Measurements from ENCODE around the gene KDM2A.
A peak's percentile ranks its signal among the peaks of the same experiment; 100 is the strongest.

The KDM2A gene

GRCh38 chr11:67118801-67119584 lies at the start of gene KDM2A:
TSS of gene KDM2A (plus strand) at chr11:67119263. CDS start at chr11:67121317, 2,054 bp downstream.
- peak; percentile 99 for DNase-seq (ENCODE audit: low read depth in 2 of 2)

- peak; percentile 60 to 66 for DNase-seq (ENCODE audit: low read depth in 2 of 2)
Observed at GRCh38 chr11:67071420-67072284, 47.4 kb upstream of the KDM2A start.

- DNase-seq (ENCODE audit: low read depth in 2 of 2), result no peak
Observed at GRCh38 chr11:67072295-67072694, 46.8 kb upstream of the KDM2A start.

- no peak for DNase-seq (ENCODE audit: low read depth in 2 of 2)
Observed at GRCh38 chr11:67073908-67074307, 45.2 kb upstream of the KDM2A start.

- no peak for DNase-seq (ENCODE audit: low read depth in 2 of 2)
Observed at GRCh38 chr11:67076202-67076601, 42.9 kb upstream of the KDM2A start.

- no peak for DNase-seq (ENCODE audit: low read depth in 2 of 2)
Observed at GRCh38 chr11:67079065-67079705, 39.9 kb upstream of the KDM2A start.

- DNase-seq (ENCODE audit: low read depth in 2 of 2), result no peak
Observed at GRCh38 chr11:67082071-67082791, 36.8 kb upstream of the KDM2A start.

GRCh38 chr11:67083786-67084366 lies 35.2 kb upstream of the KDM2A start:
- no peak for DNase-seq (ENCODE audit: low read depth in 2 of 2)

- no peak for DNase-seq (ENCODE audit: low read depth in 2 of 2)
Observed at GRCh38 chr11:67085617-67086016, 33.4 kb upstream of the KDM2A start.

- DNase-seq (ENCODE audit: low read depth in 2 of 2), result no peak
Observed at GRCh38 chr11:67090717-67091116, 28.3 kb upstream of the KDM2A start.

- no peak for DNase-seq (ENCODE audit: low read depth in 2 of 2)
Observed at GRCh38 chr11:67095214-67095507, 23.9 kb upstream of the KDM2A start.

- DNase-seq (ENCODE audit: low read depth in 2 of 2), result no peak
Observed at GRCh38 chr11:67098799-67099429, 20.1 kb upstream of the KDM2A start.

- DNase-seq (ENCODE audit: low read depth in 2 of 2), result no peak
Observed at GRCh38 chr11:67099831-67100324, 19.2 kb upstream of the KDM2A start.

GRCh38 chr11:67102664-67103063 lies 16.4 kb upstream of the KDM2A start:
- no peak for DNase-seq (ENCODE audit: low read depth in 2 of 2)

- no peak for DNase-seq (ENCODE audit: low read depth in 2 of 2)
Observed at GRCh38 chr11:67105964-67106363, 13.1 kb upstream of the KDM2A start.

GRCh38 chr11:67111261-67111660 lies 7.8 kb upstream of the KDM2A start:
- DNase-seq (ENCODE audit: low read depth in 2 of 2), result no peak

GRCh38 chr11:67113231-67113721 lies 5.8 kb upstream of the KDM2A start:
- no peak for DNase-seq (ENCODE audit: low read depth in 2 of 2)

GRCh38 chr11:67114275-67114896 lies 4.7 kb upstream of the KDM2A start:
- no peak for DNase-seq (ENCODE audit: low read depth in 2 of 2)

GRCh38 chr11:67116758-67117105 lies 2.3 kb upstream of the KDM2A start:
- no peak for DNase-seq (ENCODE audit: low read depth in 2 of 2)

GRCh38 chr11:67117176-67117575 lies 1.9 kb upstream of the KDM2A start:
- DNase-seq (ENCODE audit: low read depth in 2 of 2), result no peak

All from stimulated activated CD4-positive, alpha-beta T cell treated with anti-CD3 and anti-CD28 coated beads, Interleukin-1b, Interleukin-23, amount 100 ng/mL, for 4 hours (primary cell).